Stimulated activated effector memory CD8-positive, alpha-beta T cell treated with anti-CD3 and anti-CD28 coated beads, Interleukin-12 subunit alpha, Interleukin-12 subunit beta, amount 100 ng/mL, for 72 hours (primary cell): ENCODE measurements around the gene IGF2.
"Not testable (repeated sequence)": the region's sequence is repeated elsewhere in the genome, so short reads cannot be mapped to it uniquely, and the experiment has no call there.

Source experiments
- ATAC-seq: fragments of 150-1000 bp; cut with Tn5 transposase; 2 replicates; pipeline ENCODE4 v1.10.0; 2021
- DNase-seq, 2 donors: peaks; one replicate each; pipeline ENCODE4 v3.0.0; 2021 to 2022; ENCODE audit warnings: low spot score in 2 of 2
- H3K27ac Mint-ChIP-seq: one replicate; pipeline ENCODE4 v1.8.0; 2022; ENCODE audit warnings: mild to moderate bottlenecking, mixed read lengths
- H3K36me3 Mint-ChIP-seq: one replicate; pipeline ENCODE4 v1.8.0; 2022; ENCODE audit warnings: mild to moderate bottlenecking, mixed read lengths
- H3K4me1 Mint-ChIP-seq: one replicate; pipeline ENCODE4 v1.8.0; 2022; ENCODE audit warnings: mixed read lengths
- H3K4me3 Mint-ChIP-seq: one replicate; pipeline ENCODE4 v1.8.0; 2022; ENCODE audit warnings: mild to moderate bottlenecking, mixed read lengths
- H3K9me3 Mint-ChIP-seq: one replicate; pipeline ENCODE4 v1.8.0; 2022; ENCODE audit warnings: mixed read lengths

IGF2 gene, protein sequence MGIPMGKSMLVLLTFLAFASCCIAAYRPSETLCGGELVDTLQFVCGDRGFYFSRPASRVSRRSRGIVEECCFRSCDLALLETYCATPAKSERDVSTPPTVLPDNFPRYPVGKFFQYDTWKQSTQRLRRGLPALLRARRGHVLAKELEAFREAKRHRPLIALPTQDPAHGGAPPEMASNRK

DNA sequence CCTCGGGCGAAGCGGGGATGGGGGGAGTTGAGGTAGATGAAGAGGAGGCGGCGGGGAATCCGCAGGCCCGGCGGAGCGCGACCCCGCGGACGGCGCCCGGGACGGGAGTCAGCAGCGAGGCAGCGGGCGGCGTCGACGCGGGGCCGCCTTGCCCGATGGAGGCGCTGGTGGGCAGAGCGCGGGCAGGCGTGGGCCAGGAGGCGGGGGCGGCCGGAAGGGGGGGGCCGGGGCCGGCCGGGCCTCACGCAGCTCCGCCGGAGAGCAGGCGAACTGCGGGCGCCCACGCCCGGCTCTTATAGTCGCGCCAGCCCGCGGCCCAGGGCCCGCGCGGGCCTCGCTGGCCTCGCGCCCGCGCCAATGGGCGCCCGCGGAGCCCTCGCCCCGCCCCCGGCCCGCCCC is at the start of gene IGF2:
TSS of gene IGF2 (minus strand) at position 267 of the 399 bp plus-strand sequence. CDS start 3,866 bp downstream, outside the sequence.
- Mint-ChIP-seq H3K27ac (peak within 1 kb of the TSS; percentile 48), H3K4me3 (peak within 1 kb of the TSS; percentile 69), H3K36me3 (peaks cover 33% of the 10 kb centered on the region), H3K4me1 (peaks cover 40% of the 10 kb centered on the region), H3K9me3 (no peaks in the 10 kb centered on the region)
- peak; percentile 18 for ATAC-seq
- DNase-seq = no peak

DNA sequence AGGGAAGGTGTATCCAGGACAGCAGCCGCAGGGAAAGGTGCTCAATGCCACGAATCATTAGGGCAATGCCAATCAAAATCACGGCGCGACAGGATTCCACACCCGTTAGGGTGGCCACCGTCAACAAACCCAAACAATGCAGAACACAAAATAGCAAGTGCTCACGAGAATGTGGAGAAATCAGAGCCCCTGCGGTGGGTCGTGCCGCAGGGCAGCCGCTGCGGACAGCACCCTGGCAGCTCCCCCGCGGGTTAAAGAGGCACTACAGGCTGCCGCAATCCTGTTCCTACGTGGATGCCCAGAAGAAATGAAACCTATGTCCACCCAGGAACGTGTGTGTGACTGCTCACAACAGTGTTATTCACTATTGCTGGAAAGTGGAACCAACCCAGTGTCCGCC is 49.6 kb upstream of the IGF2 start:
- Mint-ChIP-seq H3K27ac (no peak overlapping the region), H3K4me3 (no peak overlapping the region), H3K4me1 (no peaks in the 10 kb centered on the region), H3K9me3 (no peaks in the 10 kb centered on the region), H3K36me3 (no peaks in the 10 kb centered on the region)
- DNase-seq = no peak
- ATAC-seq = no peak

DNA sequence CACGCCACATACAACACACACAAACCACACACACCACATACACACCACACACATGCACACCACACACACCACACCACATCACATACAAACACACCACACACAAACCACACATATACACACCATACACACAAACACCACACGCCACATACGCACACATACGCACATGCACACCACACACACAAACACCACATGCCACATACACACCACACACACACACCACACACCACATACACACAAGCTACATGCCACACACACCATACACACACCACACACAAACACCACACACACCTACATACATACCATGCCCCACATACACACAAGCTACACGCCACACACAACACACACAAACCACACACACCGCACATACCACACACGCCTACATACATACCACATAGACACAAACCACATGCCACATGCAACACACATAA is 48.1 kb upstream of the IGF2 start:
- Mint-ChIP-seq H3K36me3 (no peaks in the 10 kb centered on the region), H3K27ac (no peak overlapping the region), H3K4me3 (no peak overlapping the region), H3K4me1 (no peaks in the 10 kb centered on the region), H3K9me3 (no peaks in the 10 kb centered on the region)
- ATAC-seq (no peak), DNase-seq (no peak)

DNA sequence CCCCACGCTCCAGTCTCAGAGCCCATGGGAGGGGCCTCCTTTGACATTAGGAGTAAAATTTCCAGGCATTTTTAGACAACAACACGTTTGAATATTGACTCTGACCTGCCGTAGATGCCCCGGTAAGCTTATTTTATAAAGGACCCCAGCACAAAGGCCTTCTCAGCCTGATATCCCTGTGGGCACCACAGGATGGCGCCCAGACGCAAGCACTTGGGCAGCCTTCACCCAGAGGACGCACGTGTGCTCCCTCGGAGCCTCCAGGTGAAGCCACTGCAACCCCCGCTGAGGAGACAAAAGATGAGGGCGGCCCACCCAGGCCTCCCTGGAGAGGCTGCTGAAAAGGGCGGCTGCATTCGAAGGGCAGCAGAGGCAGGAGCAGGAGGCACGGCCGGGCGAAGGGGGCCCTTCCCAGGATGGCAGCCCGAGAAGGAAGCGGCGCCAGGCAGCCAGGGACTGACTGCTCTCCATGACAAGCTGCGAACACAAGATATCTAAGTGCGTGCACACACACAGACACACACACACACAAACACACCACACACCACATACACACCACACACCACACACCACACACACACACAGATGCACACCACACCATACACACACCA is 47.6 kb upstream of the IGF2 start:
- DNase-seq = no peak
- Mint-ChIP-seq H3K4me1 (no peaks in the 10 kb centered on the region), H3K4me3 (no peak overlapping the region), H3K36me3 (no peaks in the 10 kb centered on the region), H3K9me3 (no peaks in the 10 kb centered on the region), H3K27ac (no peak overlapping the region)
- ATAC-seq = peak; percentile 71

GRCh38 chr11:2185324-2186085 is 46.3 kb upstream of the IGF2 start:
- no peaks in the 10 kb centered on the region for H3K36me3 Mint-ChIP-seq
- H3K27ac Mint-ChIP-seq = no peak overlapping the region
- no peaks in the 10 kb centered on the region for H3K4me1 Mint-ChIP-seq
- no peak overlapping the region for H3K4me3 Mint-ChIP-seq
- DNase-seq (no peak), ATAC-seq (no peak)
- H3K9me3 Mint-ChIP-seq = no peaks in the 10 kb centered on the region

DNA sequence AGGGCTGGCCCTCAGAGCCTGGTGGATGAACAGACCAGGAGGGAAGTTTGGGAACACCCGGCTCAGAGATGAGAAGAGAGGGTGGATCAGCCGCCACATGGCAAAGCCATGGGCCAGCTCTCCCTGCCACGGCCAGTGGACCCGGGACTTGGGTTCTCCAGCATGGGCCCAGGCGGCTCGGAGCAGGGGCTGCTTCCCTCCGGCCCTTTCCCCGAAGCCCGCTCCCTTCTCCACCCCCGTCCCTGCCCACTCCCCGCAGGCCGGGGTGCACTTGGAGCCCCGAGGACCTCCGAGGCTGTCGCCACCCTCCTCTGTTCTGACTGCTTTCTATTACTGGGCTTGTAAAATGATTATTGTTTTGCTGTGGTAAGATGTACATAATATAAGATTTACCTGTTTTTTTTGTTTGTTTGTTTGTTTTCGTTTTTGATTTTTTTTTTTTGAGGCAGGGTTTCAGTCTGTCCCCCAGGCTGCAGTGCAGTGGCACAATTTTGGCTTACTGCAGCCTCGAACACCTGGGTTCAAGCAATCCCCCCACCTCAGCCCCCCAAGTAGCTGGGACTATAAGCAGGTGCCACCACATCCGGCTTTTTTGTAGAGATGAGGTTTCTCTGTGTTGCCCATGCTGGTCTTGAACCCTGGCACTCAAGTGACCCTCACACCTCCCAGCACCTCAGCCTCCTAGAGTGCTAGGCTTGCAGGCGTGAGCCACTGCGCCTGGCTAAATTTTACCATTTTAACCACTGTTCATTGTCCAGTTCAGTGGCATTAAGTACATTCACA is 43.7 kb upstream of the IGF2 start:
- ATAC-seq (no peak), DNase-seq (no peak)
- Mint-ChIP-seq H3K4me3 (no peak overlapping the region), H3K4me1 (no peaks in the 10 kb centered on the region), H3K36me3 (no peaks in the 10 kb centered on the region), H3K27ac (no peak overlapping the region), H3K9me3 (no peaks in the 10 kb centered on the region)

- H3K4me3 Mint-ChIP-seq = no peak overlapping the region
- H3K9me3 Mint-ChIP-seq = no peaks in the 10 kb centered on the region
- no peak for DNase-seq
- no peak for ATAC-seq
- no peaks in the 10 kb centered on the region for H3K4me1 Mint-ChIP-seq
- no peaks in the 10 kb centered on the region for H3K36me3 Mint-ChIP-seq
- no peak overlapping the region for H3K27ac Mint-ChIP-seq
These were observed 42.9 kb upstream of the IGF2 start for GRCh38 chr11:2182075-2182474.

GRCh38 chr11:2180789-2181370 is 41.7 kb upstream of the IGF2 start:
- Mint-ChIP-seq H3K36me3 (no peaks in the 10 kb centered on the region), H3K27ac (no peak overlapping the region), H3K9me3 (no peaks in the 10 kb centered on the region), H3K4me1 (no peaks in the 10 kb centered on the region), H3K4me3 (no peak overlapping the region)
- DNase-seq (no peak), ATAC-seq (no peak)

GRCh38 chr11:2180347-2180746 is 41.2 kb upstream of the IGF2 start:
- Mint-ChIP-seq H3K36me3 (no peaks in the 10 kb centered on the region), H3K4me3 (no peak overlapping the region), H3K27ac (no peak overlapping the region), H3K4me1 (no peaks in the 10 kb centered on the region), H3K9me3 (no peaks in the 10 kb centered on the region)
- no peak for ATAC-seq
- no peak for DNase-seq

GRCh38 chr11:2179516-2179915 is 40.3 kb upstream of the IGF2 start:
- Mint-ChIP-seq H3K4me1 (no peaks in the 10 kb centered on the region), H3K36me3 (no peaks in the 10 kb centered on the region), H3K4me3 (no peak overlapping the region), H3K9me3 (no peaks in the 10 kb centered on the region), H3K27ac (no peak overlapping the region)
- DNase-seq (no peak), ATAC-seq (no peak)

- no peak overlapping the region for H3K27ac Mint-ChIP-seq
- DNase-seq = no peak
- H3K4me1 Mint-ChIP-seq = no peaks in the 10 kb centered on the region
- H3K36me3 Mint-ChIP-seq = no peaks in the 10 kb centered on the region
- H3K4me3 Mint-ChIP-seq = no peak overlapping the region
- no peaks in the 10 kb centered on the region for H3K9me3 Mint-ChIP-seq
- no peak for ATAC-seq
These were observed 39.8 kb upstream of the IGF2 start for GRCh38 chr11:2178906-2179494.

GRCh38 chr11:2178055-2178773 is 39.0 kb upstream of the IGF2 start:
- DNase-seq, H3K27ac Mint-ChIP-seq: not testable (repeated sequence)

DNA sequence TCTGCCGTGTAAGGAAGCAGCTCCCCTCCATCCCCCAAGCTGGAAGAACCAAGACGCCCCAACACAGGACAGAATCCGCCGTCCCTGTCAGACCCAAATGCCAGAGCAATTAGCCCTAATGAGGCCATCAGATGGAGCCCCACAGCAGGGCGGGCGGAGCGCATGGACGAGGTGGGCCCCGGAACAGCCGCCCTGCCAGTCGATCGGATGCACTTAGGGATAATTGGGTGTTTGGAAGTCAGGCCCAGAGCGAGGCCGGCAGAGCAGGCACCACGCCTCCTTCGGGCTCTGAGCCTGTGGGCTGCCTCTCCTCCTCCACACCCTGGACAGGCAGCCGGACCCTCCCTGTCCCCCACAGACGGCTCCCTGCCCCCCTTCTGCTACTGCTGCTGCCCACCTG is 37.9 kb upstream of the IGF2 start:
- DNase-seq (no peak), ATAC-seq (no peak)
- no peaks in the 10 kb centered on the region for H3K9me3 Mint-ChIP-seq
- H3K36me3 Mint-ChIP-seq = no peaks in the 10 kb centered on the region
- peaks cover 4% of the 10 kb centered on the region for H3K4me1 Mint-ChIP-seq
- H3K27ac Mint-ChIP-seq = no peak overlapping the region
- no peak overlapping the region for H3K4me3 Mint-ChIP-seq

More at GRCh38 chr11:2178055-2178773, 39.0 kb upstream of the IGF2 start:
- not testable (repeated sequence) for H3K4me1 Mint-ChIP-seq, H3K4me3 Mint-ChIP-seq, H3K36me3 Mint-ChIP-seq, H3K9me3 Mint-ChIP-seq, ATAC-seq

DNA sequence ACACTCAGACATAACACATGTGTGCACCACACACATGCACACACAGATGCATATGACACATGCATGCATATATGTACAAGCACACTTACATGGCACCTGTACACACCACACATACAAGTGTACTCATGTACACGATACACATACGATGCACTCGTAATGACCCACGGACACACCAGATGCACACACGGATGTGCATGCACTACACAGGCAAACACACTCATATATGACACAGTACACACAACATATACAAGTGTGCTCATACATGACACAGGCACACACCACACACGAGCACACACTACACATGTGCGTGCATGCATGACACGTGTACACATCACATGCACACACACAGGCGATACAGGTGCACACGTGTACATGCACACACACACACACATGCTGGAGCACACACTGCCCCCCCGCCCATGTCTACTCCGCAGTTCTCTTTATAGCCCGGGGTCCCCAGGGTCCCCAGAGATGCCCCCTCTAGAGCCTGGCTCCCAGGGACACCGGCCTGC is 37.3 kb upstream of the IGF2 start:
- Mint-ChIP-seq H3K36me3 (no peaks in the 10 kb centered on the region), H3K9me3 (no peaks in the 10 kb centered on the region), H3K4me3 (no peak overlapping the region), H3K27ac (no peak overlapping the region), H3K4me1 (peaks cover 4% of the 10 kb centered on the region)
- ATAC-seq = no peak
- no peak for DNase-seq
